AG04450 (cell line): ENCODE data around the gene FRMD3. TPM values are rescaled to one million over a fixed set of nuclear protein-coding genes. Genes with fewer than 3 reads are reported as not detected.

Source experiments
- CTCF ChIA-PET: fragments of 300-600, 350-600 bp; formaldehyde crosslinking; extraction: SDS; loops from one replicate; lab custom pipeline; 2022; ENCODE audit warnings: antibody characterized with exemption, inconsistent platforms; lab: Charles Lee
- POLR2A ChIA-PET: fragments of 350-600 bp; formaldehyde crosslinking; extraction: SDS; loops from one replicate; lab custom pipeline; 2021; ENCODE audit warnings: antibody characterized with exemption, inconsistent platforms; lab: Yijun Ruan, JAX
- DNase-seq: peaks from one replicate; pipeline ENCODE4 v3.0.0-alpha.2; 2011; ENCODE audit warnings: low read depth, low spot score
- H3K27ac ChIP-seq: one replicate; pipeline ENCODE4 v1.5.1; 2012; ENCODE audit warnings: low read depth, low read length, control low read depth
- H3K27me3 ChIP-seq: one replicate; pipeline ENCODE4 v1.6.0; 2012; ENCODE audit warnings: low read length; ENCODE audit not compliant: control insufficient read depth, insufficient read depth
- H3K4me3 ChIP-seq: 2 replicates; pipeline ENCODE4 v1.5.1; 2011; ENCODE audit warnings: mild to moderate bottlenecking, low read depth, low read length, control low read depth
- H3K9me3 ChIP-seq: 2 replicates; pipeline ENCODE4 v1.5.1; 2012; ENCODE audit warnings: low read length; ENCODE audit not compliant: control insufficient read depth, insufficient read depth
- polyA plus RNA-seq: library from polyadenylated mRNA; depleted of rRNA; stranded (reverse); fragments of >200 nt; gene quantifications from 2 replicates; pipeline ENCODE4 v1.2.3, GENCODE V29; 2011
- TF ChIP-seq, protein P1 (sequence below): IDR thresholded peaks from 2 replicates; pipeline ENCODE4 v1.5.1; 2011; ENCODE audit warnings: low read depth, low read length, control low read depth, inconsistent platforms

FRMD3 gene
- polyA plus RNA-seq, 1 experiment, result 0.10 TPM

DNA sequence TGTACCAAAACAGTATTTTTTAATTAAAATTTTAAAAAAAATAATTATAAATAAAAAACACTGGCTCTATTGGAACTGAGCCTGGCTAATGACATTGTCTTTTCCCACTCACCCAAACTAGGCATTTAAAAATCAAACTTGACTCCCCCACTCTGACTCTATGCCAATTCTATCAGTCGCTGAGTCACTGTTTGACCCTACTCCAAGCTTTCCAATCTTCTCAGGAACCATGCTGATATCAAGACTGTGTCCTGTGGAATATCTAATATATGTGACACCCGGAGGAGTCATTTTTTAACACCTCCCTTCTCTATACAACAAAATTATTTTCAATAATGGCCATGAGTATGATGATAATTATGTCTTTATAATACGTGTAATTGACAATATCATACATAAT, 303.7 kb downstream of the FRMD3 start:
- CTCF ChIA-PET, result no interaction called here
- no peaks in the 10 kb centered on the region for H3K9me3 ChIP-seq
- no peaks in the 10 kb centered on the region for H3K27me3 ChIP-seq
- no peak overlapping the region for H3K27ac ChIP-seq
- no peak for DNase-seq
- POLR2A ChIA-PET, result no interaction called here
- TF ChIP-seq, protein P1, sequence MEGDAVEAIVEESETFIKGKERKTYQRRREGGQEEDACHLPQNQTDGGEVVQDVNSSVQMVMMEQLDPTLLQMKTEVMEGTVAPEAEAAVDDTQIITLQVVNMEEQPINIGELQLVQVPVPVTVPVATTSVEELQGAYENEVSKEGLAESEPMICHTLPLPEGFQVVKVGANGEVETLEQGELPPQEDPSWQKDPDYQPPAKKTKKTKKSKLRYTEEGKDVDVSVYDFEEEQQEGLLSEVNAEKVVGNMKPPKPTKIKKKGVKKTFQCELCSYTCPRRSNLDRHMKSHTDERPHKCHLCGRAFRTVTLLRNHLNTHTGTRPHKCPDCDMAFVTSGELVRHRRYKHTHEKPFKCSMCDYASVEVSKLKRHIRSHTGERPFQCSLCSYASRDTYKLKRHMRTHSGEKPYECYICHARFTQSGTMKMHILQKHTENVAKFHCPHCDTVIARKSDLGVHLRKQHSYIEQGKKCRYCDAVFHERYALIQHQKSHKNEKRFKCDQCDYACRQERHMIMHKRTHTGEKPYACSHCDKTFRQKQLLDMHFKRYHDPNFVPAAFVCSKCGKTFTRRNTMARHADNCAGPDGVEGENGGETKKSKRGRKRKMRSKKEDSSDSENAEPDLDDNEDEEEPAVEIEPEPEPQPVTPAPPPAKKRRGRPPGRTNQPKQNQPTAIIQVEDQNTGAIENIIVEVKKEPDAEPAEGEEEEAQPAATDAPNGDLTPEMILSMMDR, result no peak
- H3K4me3 ChIP-seq, result no peak overlapping the region

DNA sequence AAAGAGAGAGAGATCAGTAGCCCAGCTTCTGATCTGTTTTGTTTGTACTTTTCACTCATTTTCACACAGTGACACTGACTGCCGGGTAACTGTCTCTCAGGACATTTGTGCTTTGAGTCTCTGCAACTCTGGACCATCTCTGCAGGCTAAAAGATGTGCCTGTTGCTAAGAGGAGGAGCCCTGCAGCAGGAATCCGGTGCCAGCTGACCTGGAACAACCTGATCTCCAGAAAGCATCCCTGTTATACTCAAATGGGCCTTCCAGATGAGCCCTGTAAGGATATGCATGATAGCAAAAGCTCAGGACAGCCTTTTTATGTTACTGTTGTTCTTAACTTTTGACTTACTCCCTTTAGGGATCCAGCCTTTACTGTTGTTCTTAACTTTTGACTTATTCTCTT, 304.6 kb downstream of the FRMD3 start:
- CTCF ChIA-PET, result no interaction called here
- Histone ChIP-seq H3K27me3 (no peaks in the 10 kb centered on the region), H3K27ac (no peak overlapping the region), H3K4me3 (no peak overlapping the region), H3K9me3 (no peaks in the 10 kb centered on the region)
- DNase-seq, result no peak
- POLR2A ChIA-PET, result no interaction called here
- TF ChIP-seq, protein P1, result no peak

DNA sequence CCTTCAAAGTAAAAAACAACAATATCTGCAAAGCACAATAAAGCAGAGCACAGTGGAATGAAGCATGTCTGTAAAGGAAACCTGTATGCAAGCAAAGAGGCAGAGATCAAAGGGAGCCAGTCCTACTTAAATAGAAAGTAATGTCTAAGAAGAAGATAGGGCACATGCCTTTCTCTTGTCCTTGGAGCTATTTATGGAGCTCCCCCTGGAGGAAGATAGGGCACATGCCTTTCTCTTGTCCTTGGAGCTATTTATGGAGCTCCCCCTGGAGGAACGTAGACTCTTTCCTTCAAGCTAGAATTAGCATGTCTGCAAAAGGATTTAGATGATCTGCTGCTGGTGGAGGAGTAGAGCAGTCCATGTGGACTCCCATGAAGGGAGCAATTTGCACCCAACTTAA, 307.2 kb downstream of the FRMD3 start:
- ChIA-PET CTCF (interaction anchor here (0.6 to 1.5 kb wide), 3 partner anchors 9 to 101 kb away, joined by 3 to 5 read pairs (median 3); no protein-coding TSS in a partner anchor), POLR2A (no interaction called here)
- DNase-seq, result no peak
- no peaks in the 10 kb centered on the region for H3K9me3 ChIP-seq
- TF ChIP-seq, protein P1, result peak; percentile 37; the same call in 1 of the 2 replicates
- H3K27me3 ChIP-seq, result no peaks in the 10 kb centered on the region
- H3K4me3 ChIP-seq, result no peak overlapping the region
- H3K27ac ChIP-seq, result no peak overlapping the region

DNA sequence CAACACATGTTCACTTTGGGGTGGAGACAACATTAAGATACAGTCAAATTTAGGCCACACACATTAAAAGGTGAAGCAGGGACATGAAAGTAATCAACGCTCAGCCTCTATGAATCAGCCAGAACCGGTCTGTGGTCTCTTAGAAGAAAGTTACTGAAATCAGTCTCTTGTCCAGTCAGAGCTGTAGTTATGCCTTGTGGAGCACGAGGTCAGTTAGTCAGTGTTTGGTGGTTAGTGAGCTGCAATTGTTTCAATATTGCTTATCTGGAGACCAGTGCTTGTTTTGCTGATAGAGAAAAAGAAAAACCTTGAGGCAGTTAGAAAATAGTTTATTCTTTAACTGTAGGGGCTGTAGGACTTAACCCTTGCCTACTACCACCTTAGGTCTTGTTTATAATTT, 317.5 kb downstream of the FRMD3 start:
- no peak overlapping the region for H3K4me3 ChIP-seq
- no peaks in the 10 kb centered on the region for H3K9me3 ChIP-seq
- no peak overlapping the region for H3K27ac ChIP-seq
- no peak for DNase-seq
- POLR2A ChIA-PET, result no interaction called here
- TF ChIP-seq, protein P1, result no peak
- no peaks in the 10 kb centered on the region for H3K27me3 ChIP-seq
- CTCF ChIA-PET, result interaction anchor here (2.2 kb wide), 1 partner anchor 324 kb away, joined by 17 read pairs; no protein-coding TSS in a partner anchor

DNA sequence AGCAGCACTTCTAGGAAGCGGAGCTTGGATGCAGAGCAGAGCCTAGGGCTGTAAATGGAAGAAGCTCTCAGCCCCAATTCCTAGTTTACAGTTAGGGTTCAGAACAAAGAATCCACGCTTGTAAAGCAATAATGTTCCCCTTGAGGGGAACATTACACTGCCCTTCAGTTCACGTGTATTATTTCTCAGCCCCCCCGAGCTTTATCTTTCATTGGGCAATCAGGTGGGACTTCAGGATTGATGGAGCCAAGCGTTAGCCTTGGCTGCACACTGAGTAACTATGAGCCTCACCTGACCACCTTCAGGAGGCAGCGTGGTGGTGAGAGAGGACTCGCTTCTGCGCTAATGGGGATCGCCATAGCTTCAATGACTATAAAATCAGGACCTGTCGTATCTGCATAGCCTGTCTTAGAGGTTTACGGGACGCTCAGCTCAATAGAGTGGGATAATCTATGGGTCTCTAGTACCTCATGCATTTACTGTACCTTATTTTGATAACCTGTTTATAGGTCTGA, 318.2 kb downstream of the FRMD3 start:
- no peaks in the 10 kb centered on the region for H3K27me3 ChIP-seq
- no peak overlapping the region for H3K27ac ChIP-seq
- DNase-seq, result no peak
- no peaks in the 10 kb centered on the region for H3K9me3 ChIP-seq
- CTCF ChIA-PET, result interaction anchor here (0.8 to 2.2 kb wide), 3 partner anchors 11 to 325 kb away, joined by 4 to 17 read pairs (median 5); no protein-coding TSS in a partner anchor
- TF ChIP-seq, protein P1, result no peak
- H3K4me3 ChIP-seq, result peak overlapping the region; percentile 45
- POLR2A ChIA-PET, result no interaction called here
